NCI-H2196 treated with DMSO at 0.1 percent for 48 hours (cell line): ENCODE data around the gene KCNH4.
A peak's percentile ranks its signal among the peaks of the same experiment; 100 is the strongest.
"Not testable (repeated sequence)": the region's sequence is repeated elsewhere in the genome, so short reads cannot be mapped to it uniquely, and the experiment has no call there.

Source experiments
- DNase-seq: peaks from one replicate; lab custom pipeline; 2025; ENCODE audit not compliant: unreplicated experiment; lab: John Stamatoyannopoulos, UW

Gene KCNH4

DNA sequence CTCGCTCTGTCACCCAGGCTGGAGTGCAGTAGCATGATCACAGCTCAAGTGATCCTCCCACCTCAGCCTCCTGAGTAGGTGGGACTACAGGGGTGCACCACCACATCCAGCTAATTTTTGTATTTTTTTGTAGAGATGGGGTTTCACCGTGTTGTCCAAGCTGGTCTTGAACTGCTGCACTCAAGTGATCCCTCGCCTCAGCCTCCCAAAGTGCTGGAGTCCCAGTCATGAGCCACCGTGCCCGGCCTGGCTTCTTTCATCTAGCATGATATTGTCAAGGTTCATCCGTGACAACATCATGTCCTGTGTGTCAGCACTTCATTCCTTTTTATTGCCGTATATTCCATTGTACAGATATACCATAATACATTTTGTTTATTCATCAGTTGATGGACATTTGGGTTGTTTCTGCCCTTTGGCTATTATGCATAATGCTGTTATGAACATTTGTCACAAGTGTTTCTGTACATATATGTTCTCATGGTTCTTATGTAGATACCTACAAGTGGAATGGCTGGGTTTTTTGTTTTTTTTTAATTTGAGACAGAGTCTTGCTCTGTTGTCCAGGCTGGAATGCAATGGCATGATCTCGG lies 16.7 kb upstream of the KCNH4 start:
- no peak for DNase-seq

DNA sequence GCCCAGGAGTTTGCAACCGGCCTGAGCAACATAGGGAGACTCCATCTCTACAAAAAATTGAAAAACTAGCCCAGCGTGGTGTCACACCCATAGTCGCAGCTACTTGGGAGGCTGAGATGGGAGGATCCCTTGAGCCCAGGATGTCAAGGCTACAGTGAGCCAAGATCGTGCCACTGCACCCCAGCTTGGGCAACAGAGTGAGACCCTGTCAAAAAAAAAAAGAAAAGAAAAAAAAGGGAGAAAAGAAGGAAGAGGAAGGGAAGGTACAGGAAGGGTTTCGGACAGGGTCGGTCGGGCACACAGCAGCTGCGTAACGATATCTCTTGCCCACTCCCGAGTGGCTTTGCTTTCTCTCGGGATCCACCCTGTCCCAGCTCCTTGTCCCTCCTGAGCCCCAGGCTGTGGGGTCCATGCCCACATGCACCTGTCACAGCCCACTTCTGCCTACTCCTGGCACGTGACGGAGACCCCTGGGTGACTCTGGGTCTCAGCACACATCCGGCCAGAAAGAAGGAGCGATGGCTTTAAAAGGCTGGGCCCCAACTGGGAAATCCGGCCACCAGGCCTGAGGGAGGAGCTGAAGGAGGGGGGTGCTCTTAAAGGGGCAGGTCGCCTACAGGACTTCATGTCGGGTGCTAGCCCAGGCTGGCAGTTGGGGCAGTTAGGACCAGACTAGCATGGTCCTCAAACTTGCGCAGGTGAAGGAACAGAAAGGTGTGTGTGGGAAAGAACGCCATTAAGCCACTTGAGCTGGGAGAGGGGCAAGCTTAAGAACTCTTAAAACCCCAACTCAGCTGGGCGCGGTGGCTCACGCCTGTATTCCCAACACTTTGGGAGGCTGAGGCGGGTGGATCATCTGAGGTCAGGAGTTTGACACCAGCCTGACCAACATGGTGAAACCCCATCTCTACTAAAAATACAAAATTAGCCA lies 13.3 kb upstream of the KCNH4 start, which contains the start of gene GHDC:
TSS of gene GHDC (minus strand) at position 526 of the 931 bp plus-strand sequence. CDS start 913 bp downstream, outside the sequence.
- peak; percentile 29 for DNase-seq

DNA sequence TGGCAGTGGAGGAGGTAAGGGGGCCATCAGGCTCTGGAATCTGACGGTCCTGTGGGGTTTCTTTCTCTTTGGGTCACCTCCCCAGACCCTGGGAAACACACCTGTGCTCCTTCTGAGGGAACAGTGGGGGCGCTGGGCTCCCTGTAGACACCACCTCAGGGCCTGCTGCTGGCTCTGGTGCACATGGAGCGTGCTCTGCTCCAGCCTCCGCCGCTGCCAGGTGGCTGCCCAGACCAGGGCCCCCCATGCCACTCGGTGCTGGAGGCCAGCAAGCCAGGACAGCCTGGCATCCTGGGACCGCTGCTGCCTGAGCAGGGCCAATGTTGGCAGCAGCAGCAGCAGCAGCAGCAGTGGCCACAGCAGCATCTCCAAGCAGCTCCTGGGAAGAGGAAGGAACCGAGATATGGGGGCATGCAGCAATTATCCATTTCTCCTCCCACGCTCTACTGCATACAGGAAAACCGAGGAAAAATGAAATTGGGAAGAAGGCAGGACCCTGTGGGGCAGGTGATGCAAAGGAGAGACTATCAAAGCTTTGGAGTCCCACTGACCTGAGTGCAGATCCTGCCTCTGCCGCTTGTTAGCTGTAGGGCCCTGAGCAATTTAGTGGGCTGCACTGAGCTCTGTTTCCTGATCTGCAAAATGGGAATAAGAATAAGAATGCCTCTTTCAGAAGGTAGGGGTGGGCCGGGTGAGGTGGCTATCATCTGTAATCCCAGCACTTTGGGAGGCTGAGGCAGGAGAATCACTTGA lies 12.4 kb upstream of the KCNH4 start:
- no peak for DNase-seq

DNA sequence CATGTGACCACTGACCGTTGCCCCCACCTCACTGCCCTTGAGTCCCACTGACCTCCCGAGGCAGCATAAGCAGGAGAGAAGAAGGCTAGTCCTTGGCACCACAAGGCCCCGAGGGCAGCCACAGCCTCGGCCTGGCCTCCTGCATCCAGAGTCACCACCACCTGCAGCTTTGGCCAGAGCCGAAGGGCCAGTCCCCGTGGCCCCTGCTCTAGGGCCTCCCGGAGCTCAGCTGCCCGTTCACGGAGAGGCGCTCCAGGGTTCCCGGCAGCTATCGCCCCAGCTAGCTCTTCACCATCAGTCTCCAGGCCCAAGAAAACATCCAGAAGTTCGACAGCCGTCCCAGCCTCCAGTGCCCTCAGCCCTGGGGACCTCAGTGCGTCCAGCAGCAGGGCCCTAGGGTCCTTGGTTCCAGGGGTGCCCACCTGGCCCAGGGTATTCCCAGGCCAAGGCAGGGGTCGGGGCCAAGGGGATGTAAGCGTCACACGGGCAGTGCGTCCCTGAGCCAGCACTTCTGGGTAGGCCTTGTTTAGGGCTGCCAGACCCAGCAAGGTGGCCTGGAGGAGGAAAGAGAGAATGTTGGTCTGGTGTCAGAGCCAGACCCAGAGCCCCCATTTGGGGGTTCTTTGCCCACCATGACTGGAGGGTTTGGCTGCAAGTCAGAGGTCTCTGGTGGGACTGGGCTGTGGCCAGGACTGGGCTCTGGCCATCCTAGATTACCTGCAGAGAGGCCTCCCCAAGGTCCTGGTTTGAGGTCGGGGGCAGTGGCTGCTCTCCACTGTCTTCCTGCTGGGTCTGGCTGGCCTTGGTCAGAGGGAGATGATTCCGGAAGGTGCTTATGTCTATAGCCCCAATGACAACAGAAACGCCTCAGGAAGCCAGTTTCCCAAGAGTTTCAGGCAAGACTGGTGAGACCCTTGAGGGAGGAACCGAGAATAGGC lies 11.5 kb upstream of the KCNH4 start:
- no peak for DNase-seq

DNA sequence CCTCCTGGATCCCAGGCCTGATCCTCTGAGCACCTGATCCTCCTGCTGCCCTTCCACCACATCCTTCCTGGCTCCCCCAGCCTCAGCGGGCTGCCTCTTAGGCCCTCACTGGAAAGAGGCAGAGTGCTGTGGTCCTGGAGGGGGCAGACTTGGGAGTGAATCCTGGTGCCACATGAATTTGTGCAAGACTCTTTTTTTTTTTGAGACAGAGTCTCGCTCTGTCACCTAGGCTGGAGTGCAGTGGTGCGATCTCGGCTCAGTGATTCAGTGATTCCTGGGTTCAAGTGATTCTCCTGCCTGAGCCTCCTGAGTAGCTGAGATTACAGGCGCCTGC lies 10.3 kb upstream of the KCNH4 start:
- no peak for DNase-seq

DNA sequence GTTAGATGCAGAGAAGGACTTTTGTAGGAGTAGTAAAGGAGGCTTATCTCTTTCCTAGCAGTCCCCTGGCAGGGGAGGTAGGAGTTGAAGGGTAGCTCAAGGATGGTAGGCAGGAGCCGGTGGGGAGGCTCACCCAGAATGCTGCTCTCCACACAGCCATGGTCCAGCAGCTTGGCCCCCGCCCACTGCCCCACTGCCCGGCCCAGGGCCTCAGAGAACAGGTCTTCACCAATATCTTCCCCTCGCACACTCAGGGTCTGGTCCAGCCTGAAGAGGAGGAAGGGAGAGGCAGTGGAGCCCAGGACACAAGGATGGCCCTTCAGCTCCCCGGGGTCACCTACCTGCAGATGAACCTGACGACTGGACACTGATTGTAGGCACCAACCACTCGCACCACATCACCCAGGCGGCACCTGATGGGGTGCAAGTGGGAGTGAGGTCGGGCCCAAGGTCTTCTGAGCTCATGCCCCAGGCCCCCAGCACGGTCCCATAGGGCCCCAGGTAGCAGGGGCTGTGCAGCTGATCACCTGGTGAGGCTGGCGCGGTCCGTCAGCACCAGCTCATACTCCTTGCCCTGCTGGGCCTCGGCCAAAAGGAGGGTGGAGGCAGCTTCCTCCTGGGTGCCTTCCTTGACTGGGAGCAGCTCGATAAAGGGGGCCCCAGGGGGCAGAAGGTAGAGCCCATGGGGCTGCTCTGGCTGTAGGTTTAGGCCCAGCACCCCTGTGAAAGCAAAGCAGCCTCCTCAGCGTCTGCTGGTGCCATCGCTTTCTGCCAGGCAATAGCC lies 9.7 kb upstream of the KCNH4 start:
- no peak for DNase-seq

DNA sequence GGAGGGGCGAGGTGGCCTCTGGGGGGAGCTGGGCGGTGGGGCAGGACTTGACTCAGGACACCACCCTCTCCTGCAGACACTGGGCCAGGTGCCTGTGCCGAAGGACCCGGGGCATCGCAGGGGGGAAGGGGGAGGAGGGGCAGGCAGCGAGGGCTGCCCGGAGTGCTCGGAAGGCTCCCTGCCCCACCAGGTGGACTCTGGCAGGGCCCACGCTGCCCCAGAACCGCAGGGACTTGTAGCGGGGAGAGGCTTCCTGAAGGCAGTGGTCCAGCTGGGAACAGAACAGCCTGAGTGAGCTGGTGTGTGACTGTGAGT lies 8.7 kb upstream of the KCNH4 start:
- no peak for DNase-seq

DNA sequence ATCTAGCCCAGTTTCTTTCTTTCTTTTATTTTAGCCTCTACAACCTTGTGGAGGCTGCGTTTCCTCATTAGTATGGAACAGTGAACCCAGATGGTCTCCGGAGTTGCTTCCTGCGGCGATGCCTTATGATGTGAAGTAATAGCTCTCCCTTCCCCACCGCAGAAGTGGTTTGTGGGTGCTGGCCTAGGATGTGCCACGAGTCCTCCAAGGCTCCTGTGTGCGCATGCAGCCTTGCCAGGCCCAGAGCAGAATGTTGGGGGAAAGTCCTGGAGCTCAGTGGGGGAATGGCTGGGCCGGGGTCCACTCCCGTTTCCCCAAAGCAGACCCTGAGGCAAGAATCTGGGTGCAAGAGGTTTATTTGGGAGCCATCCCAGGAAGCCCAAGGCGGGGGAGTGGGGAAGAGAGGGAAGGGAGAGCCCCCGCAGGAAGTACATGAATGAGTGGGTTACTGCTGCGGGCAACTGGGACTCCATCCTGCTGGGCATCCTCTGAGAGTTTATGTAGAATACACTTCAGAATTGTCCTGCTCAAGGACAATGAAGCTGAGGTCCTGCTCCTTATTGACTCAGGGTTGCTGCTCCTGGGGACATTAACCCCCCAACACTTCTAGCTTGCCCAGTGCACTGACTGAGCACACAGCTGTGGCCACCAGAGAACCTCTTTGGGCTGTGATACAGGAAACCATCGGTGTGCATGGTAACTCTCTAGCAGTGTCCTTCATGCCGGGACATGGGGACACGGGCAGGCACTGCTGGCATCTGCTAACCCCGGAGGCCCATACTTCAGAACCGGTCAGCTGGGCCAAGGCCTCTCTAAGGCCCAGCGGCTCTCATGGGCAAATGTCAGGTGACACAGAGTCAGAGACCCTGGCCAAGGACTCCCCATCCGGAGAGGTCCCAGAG lies 8.1 kb upstream of the KCNH4 start:
- DNase-seq, result no peak

DNA sequence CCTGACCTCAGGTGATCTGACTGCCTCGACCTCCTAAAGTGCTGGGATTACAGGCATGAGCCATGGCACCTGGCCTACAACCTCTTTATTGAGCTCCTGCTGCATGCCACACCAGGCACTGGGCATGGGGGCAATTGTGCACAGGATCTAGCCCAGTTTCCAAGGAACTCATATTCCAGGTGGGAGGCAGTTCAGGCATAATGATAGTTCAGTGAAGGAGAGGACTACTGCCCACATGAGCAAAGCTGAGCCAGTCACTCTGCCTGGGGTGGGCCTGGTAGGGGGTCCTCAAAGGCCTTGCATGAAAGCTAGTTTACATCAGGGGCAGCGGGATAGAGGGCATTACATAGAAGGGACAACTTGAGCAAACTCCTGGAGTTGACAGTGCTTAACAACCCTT lies 6.9 kb upstream of the KCNH4 start:
- DNase-seq, result no peak

DNA sequence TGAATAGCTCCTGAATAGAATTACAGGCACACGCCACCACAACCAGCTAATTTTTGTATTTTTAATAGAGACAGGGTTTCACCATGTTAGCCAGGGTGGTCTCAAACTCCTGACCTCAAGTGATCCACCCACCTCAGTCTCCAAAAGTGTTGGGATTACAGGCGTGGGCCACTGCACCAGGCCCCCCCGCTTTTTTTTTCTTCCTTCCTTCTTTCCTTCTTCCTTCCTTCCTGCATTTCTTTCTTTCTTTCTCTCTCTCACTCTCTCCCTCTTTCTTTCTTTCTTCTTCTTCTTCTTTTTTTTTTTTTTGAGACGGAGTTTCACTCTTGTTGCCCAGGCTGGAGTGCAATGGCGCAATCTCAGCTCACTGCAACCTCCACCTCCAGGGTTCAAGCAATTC lies 5.2 kb upstream of the KCNH4 start:
- not testable (repeated sequence) for DNase-seq

DNA sequence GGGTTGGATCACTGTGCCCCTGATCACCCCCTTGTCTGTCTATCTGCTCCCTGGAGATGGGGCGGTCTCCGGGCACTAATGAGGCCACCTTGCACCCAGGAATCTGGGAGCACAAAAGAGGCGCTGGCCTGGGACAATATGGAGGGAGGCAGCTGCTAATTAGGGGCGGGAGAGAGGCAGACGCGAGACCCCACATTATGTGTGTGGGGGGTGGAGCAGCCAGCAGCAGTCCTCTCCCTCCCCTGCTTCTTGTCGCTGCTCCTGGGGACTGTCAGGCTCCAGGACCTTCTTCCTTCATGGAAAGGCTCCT lies 4.6 kb upstream of the KCNH4 start:
- no peak for DNase-seq

DNA sequence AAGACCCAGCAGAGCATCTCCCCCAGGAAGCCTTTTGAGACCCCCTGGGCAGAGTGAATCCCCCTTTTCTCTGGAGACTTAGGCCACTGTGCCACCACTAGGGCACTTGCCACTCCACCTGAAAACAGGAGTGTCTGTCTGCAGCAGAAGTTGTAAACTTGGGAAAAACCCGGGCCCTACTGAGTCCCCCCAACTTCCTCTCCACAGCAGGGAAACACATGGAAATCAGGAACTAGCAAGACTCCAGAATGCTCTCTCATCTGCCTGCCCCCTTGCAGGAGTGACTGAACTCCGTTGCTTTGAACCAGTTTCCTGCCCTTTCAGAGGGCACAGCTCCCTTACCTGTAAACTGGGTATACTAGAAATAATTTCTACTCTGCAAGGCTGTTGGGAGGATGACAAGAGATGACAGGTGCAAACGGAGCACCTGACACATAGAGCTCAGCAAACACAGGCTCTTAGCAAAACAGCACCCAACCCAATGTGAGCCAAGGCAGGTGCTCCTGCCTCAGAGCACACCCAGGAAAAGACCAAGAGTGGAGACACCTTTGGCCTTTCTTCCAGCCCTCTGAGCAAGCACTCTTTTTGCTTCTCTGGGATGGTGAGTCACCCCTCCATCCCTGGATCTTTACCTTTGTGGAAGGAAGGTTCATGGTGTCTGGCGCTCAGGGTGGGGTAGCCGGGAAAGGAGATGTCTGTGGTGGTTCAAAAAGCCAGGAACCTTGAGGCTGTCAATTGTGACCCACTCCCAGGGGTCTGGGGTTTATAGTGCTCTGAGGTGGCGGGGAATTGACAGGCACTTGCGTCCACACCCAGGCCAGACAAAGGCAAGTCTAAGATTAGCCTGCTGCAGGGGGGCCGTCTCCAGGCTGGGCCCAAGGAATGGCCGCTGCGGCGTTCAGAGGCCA lies 4.0 kb upstream of the KCNH4 start, which contains the start of gene HCRT:
TSS of gene HCRT (minus strand) at position 740 of the 908 bp plus-strand sequence. CDS start at position 653, 87 bp downstream.
- DNase-seq, result no peak

- no peak for DNase-seq
Observed at GRCh38 chr17:42183741-42184711, 3.1 kb upstream of the KCNH4 start.

DNA sequence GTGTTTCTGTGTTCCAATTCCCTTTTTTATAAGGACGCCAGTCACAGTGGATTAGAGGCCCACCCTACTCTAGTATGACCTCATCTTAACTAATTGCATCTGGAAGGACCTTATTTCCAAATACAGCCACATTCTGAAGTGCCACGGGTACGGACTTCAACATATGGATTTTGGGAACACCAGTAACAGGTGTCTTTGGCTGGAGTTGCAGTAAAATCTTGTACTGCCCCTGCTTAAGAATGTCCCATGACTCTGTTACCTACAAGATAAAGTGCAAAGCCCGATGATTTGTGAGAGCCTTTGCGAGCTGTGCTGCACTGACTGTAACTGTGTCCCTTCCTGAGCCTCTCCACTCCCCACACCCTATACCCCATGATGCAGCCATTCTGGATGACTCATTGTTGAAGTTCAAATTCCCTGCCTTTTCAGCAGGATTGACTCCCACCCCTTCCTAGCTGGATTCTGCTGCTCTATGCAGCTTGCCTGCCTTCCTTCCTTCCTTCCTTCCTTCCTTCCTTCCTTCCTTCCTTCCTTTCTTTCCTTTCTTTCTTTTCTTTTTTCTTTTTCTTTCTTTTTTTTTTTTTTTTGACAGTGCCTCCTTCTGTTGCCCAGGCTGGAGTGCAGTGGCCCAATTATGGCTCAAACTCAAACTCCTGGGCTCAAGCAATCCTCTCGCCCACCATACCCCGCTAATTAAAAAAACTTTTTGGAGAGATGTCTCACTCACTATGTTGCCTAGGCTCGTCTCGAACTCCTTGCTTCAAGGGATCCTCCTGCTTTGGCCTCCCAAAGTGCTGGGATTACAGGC lies 2.2 kb upstream of the KCNH4 start:
- DNase-seq, result no peak

GRCh38 chr17:42181851-42182207 lies 887 bp upstream of the KCNH4 start:
- DNase-seq, result no peak

DNA sequence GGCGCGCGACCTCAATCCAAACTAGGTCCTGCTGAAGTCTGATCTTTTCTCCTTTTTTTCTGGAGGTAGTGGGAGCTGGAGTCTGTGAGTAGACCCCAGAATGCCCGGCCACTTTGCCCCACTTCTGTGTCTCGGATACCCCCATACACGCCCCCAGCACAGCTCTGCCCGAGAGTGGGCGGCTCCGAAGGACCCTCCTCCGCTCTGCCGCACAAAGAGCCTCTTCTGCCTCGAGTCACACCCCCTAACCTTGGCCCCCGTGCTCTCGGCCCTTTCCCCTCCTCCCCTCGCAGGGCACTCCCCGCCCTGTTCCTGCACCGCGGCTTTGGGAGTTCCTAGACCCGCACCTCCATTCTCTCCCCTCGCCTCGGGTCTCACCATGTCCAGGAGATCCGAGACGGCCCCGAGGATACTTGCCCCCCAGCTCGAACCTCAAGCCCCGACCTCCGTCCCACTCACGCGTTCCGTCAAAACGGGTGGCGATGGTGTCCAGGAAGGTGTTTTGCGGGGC lies 476 bp downstream of the KCNH4 start:
- no peak for DNase-seq
